ENCODE results near the gene BPTF.
"Not testable (repeated sequence)": the region's sequence is repeated elsewhere in the genome, so short reads cannot be mapped to it uniquely, and the experiment has no call there.

BPTF gene

GRCh38 chr17:67884741-67885140, 59.4 kb downstream of the BPTF start:
- no peak for DNase-seq

- peak; percentile 40 for DNase-seq
Observed at GRCh38 chr17:67891481-67892119, 66.3 kb downstream of the BPTF start.

GRCh38 chr17:67902511-67903231, 77.4 kb downstream of the BPTF start:
- no peak for DNase-seq

- DNase-seq, result not testable (repeated sequence)
Observed at GRCh38 chr17:67905298-67905697, 80.0 kb downstream of the BPTF start.

- DNase-seq, result not testable (repeated sequence)
Observed at GRCh38 chr17:67910117-67910803, 85.0 kb downstream of the BPTF start.

GRCh38 chr17:67911059-67911782, 85.9 kb downstream of the BPTF start:
- no peak for DNase-seq

- no peak for DNase-seq
Observed at GRCh38 chr17:67912088-67912487, 86.8 kb downstream of the BPTF start.

- no peak for DNase-seq
Observed at GRCh38 chr17:67912656-67913055, 87.4 kb downstream of the BPTF start.

- no peak for DNase-seq
Observed at GRCh38 chr17:67920212-67920611, 94.9 kb downstream of the BPTF start.

GRCh38 chr17:67922503-67922902, 97.2 kb downstream of the BPTF start:
- no peak for DNase-seq

GRCh38 chr17:67928842-67929241, 103.5 kb downstream of the BPTF start:
- not testable (repeated sequence) for DNase-seq

GRCh38 chr17:67931227-67931626, 105.9 kb downstream of the BPTF start:
- DNase-seq, result no peak

- no peak for DNase-seq
Observed at GRCh38 chr17:67942810-67943209, 117.5 kb downstream of the BPTF start.

GRCh38 chr17:67944035-67944434, 118.7 kb downstream of the BPTF start:
- no peak for DNase-seq

- DNase-seq, result no peak
Observed at GRCh38 chr17:67946513-67946912, 121.2 kb downstream of the BPTF start.

- DNase-seq, result no peak
Observed at GRCh38 chr17:67947325-67947813, 122.1 kb downstream of the BPTF start.

GRCh38 chr17:67950945-67951344, 125.6 kb downstream of the BPTF start:
- DNase-seq, result no peak

- no peak for DNase-seq
Observed at GRCh38 chr17:67959510-67959909, 134.2 kb downstream of the BPTF start.

GRCh38 chr17:67960276-67960675, 135.0 kb downstream of the BPTF start:
- not testable (repeated sequence) for DNase-seq

GRCh38 chr17:67962156-67962555, 136.9 kb downstream of the BPTF start:
- DNase-seq, result not testable (repeated sequence)

- peak; percentile 81 for DNase-seq
Observed at GRCh38 chr17:67963145-67963572, 137.9 kb downstream of the BPTF start.

- DNase-seq, result no peak
Observed at GRCh38 chr17:67970783-67971182, 145.5 kb downstream of the BPTF start.

- no peak for DNase-seq
Observed at GRCh38 chr17:67974185-67974584, 148.9 kb downstream of the BPTF start.
